Progenitor cell of endocrine pancreas (in vitro differentiated cells): ENCODE measurements around the gene NOD1. TPM values are rescaled to one million over a fixed set of nuclear protein-coding genes. Genes with fewer than 3 reads are reported as not detected.
"Not testable (repeated sequence)": the region's sequence is repeated elsewhere in the genome, so short reads cannot be mapped to it uniquely, and the experiment has no call there.

ENCODE experiments used
- DNase-seq: peaks from one replicate; pipeline ENCODE4 v3.0.0; 2021; ENCODE audit warnings: low spot score; ENCODE audit not compliant: unreplicated experiment
- H3K27ac Mint-ChIP-seq: 2 replicates; pipeline ENCODE4 v1.8.0; 2021; ENCODE audit warnings: mild to moderate bottlenecking, moderate library complexity, mixed read lengths
- H3K27me3 Mint-ChIP-seq: 2 replicates; pipeline ENCODE4 v1.8.0; 2021; ENCODE audit warnings: mixed read lengths
- H3K36me3 Mint-ChIP-seq: 2 replicates; pipeline ENCODE4 v1.8.0; 2022; ENCODE audit warnings: mixed read lengths; ENCODE audit not compliant: insufficient read depth
- H3K4me1 Mint-ChIP-seq: 2 replicates; pipeline ENCODE4 v1.8.0; 2021; ENCODE audit warnings: low read depth, mixed read lengths
- H3K4me3 Mint-ChIP-seq: 2 replicates; pipeline ENCODE4 v1.8.0; 2021; ENCODE audit warnings: low read depth, mild to moderate bottlenecking, moderate library complexity, mixed read lengths
- H3K9me3 Mint-ChIP-seq: 2 replicates; pipeline ENCODE4 v1.8.0; 2021; ENCODE audit warnings: low read depth, mixed read lengths
- CTCF ChIP-seq: fragments of 200-600 bp; sonication (generic); IDR thresholded peaks from one replicate; pipeline ENCODE4 v1.5.0; 2021; ENCODE audit warnings: antibody characterized with exemption, mild to moderate bottlenecking; ENCODE audit not compliant: unreplicated experiment
- total RNA-seq: library from RNA; stranded (reverse); gene quantifications from 2 replicates; pipeline ENCODE4 v1.2.1, GENCODE V29; 2021

Gene NOD1
- total RNA-seq, 1 donor from 2014 or later = 2.9 TPM

GRCh38 chr7:30501264-30501663 lies 22.7 kb upstream of the NOD1 start:
- Mint-ChIP-seq H3K4me3 (no peak overlapping the region), H3K36me3 (peaks cover 18% of the 10 kb centered on the region), H3K27me3 (no peaks in the 10 kb centered on the region)

DNA sequence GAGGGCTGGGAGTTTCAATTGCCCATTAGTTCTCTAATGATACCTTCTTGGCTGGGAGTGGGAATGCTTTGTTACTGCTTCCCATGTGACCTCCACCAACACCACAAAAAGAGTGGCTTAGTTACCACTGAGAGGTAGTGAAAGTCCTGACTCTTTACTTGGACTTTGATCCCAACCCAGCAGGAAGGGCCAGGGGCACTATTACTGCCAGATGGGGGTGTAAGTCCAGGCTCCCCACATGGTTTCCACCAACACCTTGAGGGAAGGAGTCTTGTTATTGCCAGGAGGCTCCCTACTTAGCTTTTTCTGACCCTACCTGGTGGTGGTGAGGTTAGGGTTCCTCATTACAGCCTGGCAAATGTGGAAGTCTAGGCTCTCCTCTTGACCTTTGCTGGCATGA lies 14.6 kb upstream of the NOD1 start:
- Mint-ChIP-seq H3K4me1 (no peaks in the 10 kb centered on the region), H3K27ac (no peak overlapping the region), H3K36me3 (peaks cover 32% of the 10 kb centered on the region), H3K4me3 (no peak overlapping the region), H3K9me3 (peaks cover 28% of the 10 kb centered on the region), H3K27me3 (no peaks in the 10 kb centered on the region)
- no peak for DNase-seq
- no peak for TF ChIP-seq CTCF

More at GRCh38 chr7:30501264-30501663, 22.7 kb upstream of the NOD1 start:
- Mint-ChIP-seq H3K9me3 (peaks cover 3% of the 10 kb centered on the region), H3K4me1 (peaks cover 19% of the 10 kb centered on the region), H3K27ac (no peak overlapping the region)
- no peak for DNase-seq
- TF ChIP-seq CTCF = no peak

DNA sequence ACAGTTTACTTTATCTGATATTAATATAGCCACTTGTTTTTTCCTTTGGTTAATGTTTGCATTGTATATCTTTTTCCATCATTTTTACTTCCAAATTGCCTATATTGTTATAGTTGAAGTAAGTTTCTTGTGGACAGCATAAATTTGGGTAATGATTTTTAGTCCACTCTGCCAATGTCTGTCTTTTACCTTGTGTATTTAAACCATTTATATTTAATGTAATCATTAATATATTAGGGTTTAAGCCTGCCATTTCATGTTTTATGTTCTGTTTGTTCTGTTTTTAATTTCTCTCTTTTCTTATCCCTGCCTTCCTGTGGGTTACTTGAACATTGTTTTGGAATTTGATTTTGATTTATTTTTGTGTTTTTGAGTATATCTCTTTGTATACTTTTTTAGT lies 12.8 kb upstream of the NOD1 start:
- Mint-ChIP-seq H3K27me3 (peaks cover 4% of the 10 kb centered on the region), H3K36me3 (peaks cover 25% of the 10 kb centered on the region), H3K4me1 (no peaks in the 10 kb centered on the region), H3K27ac (no peak overlapping the region), H3K4me3 (no peak overlapping the region), H3K9me3 (peaks cover 28% of the 10 kb centered on the region)
- no peak for TF ChIP-seq CTCF
- no peak for DNase-seq

GRCh38 chr7:30487371-30487770 lies 8.8 kb upstream of the NOD1 start:
- Mint-ChIP-seq H3K36me3 (peaks cover 4% of the 10 kb centered on the region), H3K9me3 (peaks cover 18% of the 10 kb centered on the region), H3K27ac (no peak overlapping the region), H3K4me3 (no peak overlapping the region), H3K4me1 (no peaks in the 10 kb centered on the region), H3K27me3 (peaks cover 4% of the 10 kb centered on the region)
- DNase-seq = no peak
- no peak for TF ChIP-seq CTCF

- TF ChIP-seq CTCF = no peak
- Mint-ChIP-seq H3K27ac (no peak overlapping the region), H3K4me1 (no peaks in the 10 kb centered on the region), H3K27me3 (peaks cover 4% of the 10 kb centered on the region), H3K4me3 (no peak overlapping the region), H3K9me3 (peaks cover 2% of the 10 kb centered on the region), H3K36me3 (peaks cover 2% of the 10 kb centered on the region)
- DNase-seq = no peak
Observed at GRCh38 chr7:30485667-30486066, 7.1 kb upstream of the NOD1 start.

GRCh38 chr7:30481416-30481815 lies 2.8 kb upstream of the NOD1 start:
- H3K36me3 Mint-ChIP-seq, H3K4me3 Mint-ChIP-seq, H3K9me3 Mint-ChIP-seq, H3K27me3 Mint-ChIP-seq, H3K4me1 Mint-ChIP-seq, H3K27ac Mint-ChIP-seq, DNase-seq: not testable (repeated sequence)
